Spleen (tissue), 11 donors: ENCODE results near the gene ZNF275. TPM values are rescaled to one million over a fixed set of nuclear protein-coding genes. Genes with fewer than 3 reads are reported as not detected.

Experiments used
- DNase-seq: peaks from one replicate; pipeline ENCODE4 v3.0.0-alpha.2; 2020
- H3K27ac ChIP-seq, 8 donors: fragments of 200-600 bp; sonication (generic) in 7 of 8; 1 replicate in 4 of 8; 2 replicates in 4 of 8; pipeline versions ENCODE4 v1.5.0 to v1.8.0; 2016 to 2021; ENCODE audit warnings: inconsistent platforms in 4 of 8, mild to moderate bottlenecking in 4 of 8, moderate library complexity in 1 of 8
- H3K27me3 ChIP-seq, 7 donors: fragments of 200-600 bp; sonication (generic) in 6 of 7; replicated peaks in 1 of 7; 1 replicate in 4 of 7; 2 replicates in 3 of 7; pipeline versions ENCODE4 v1.5.0 to v1.8.0; 2016 to 2021; ENCODE audit warnings: inconsistent platforms in 3 of 7, mild to moderate bottlenecking in 1 of 7
- H3K36me3 ChIP-seq, 6 donors: fragments of 200-600 bp; sonication (generic) in 5 of 6; 1 replicate in 4 of 6; 2 replicates in 2 of 6; pipeline versions ENCODE4 v1.5.0 to v1.8.0; 2016 to 2021; ENCODE audit warnings: inconsistent platforms in 2 of 6
- H3K4me1 ChIP-seq, 6 donors: fragments of 200-600 bp; sonication (generic) in 5 of 6; 1 replicate in 3 of 6; 2 replicates in 3 of 6; pipeline versions ENCODE4 v1.5.0 to v1.8.0; 2016 to 2021; ENCODE audit warnings: inconsistent platforms in 3 of 6
- H3K4me3 ChIP-seq, 8 donors: fragments of 200-600 bp; sonication (generic) in 7 of 8; 1 replicate in 4 of 8; 2 replicates in 4 of 8; pipeline versions ENCODE4 v1.5.0 to v1.8.0; 2016 to 2021; ENCODE audit warnings: inconsistent platforms in 4 of 8, mild to moderate bottlenecking in 4 of 8, moderate library complexity in 2 of 8
- H3K9me3 ChIP-seq, 8 donors: fragments of 200-600 bp; sonication (generic) in 7 of 8; 1 replicate in 4 of 8; 2 replicates in 4 of 8; pipeline versions ENCODE4 v1.5.0 to v1.8.0; 2016 to 2021; ENCODE audit warnings: inconsistent platforms in 4 of 8
- POLR2A ChIP-seq, 3 donors: fragments of 450-650 bp; IDR thresholded peaks; one replicate each; pipeline ENCODE4 v1.5.1; 2017; ENCODE audit warnings: antibody characterized with exemption in 3 of 3, mild to moderate bottlenecking in 1 of 3
- POLR2AphosphoS5 ChIP-seq, 3 donors: sonication (generic); formaldehyde crosslinking; IDR thresholded peaks; one replicate each; pipeline ENCODE4 v1.5.1; 2017; ENCODE audit warnings: antibody characterized with exemption in 3 of 3
- WGBS, 5 donors: extraction: QIAGEN DNeasy Blood & Tissue Kit in 3 of 5; methylation state at CpG; one replicate each; pipeline versions ENCODE4 v1.1.5 to v1.1.7; 2013 to 2018; 5-methylcytosine and 5-hydroxymethylcytosine counted together
- intact Hi-C: fragments of 100-400 bp; cut with DNase I; formaldehyde crosslinking; loops from one replicate; pipeline ENCODE4 v1.15.0; 2023; ENCODE audit warnings: low total_unique reads
- polyA plus RNA-seq, 3 donors: library from polyadenylated mRNA; stranded (reverse); fragments of 200-250 nt; gene quantifications; one replicate each; pipeline ENCODE4 v1.2.1, GENCODE V29; 2013
- total RNA-seq, 7 donors: library from RNA; depleted of rRNA in 3 of 7; stranded (reverse); fragments of >200 nt in 3 of 7; fragmentation: NEBNext Ultra II Directional in 4 of 7; extraction: Animal tissue kit (Norgen Biotek cat#: 25700) in 4 of 7; gene quantifications; one replicate each; pipeline versions ENCODE4 v1.1.0 to v1.2.1, GENCODE V29; 2016 to 2021
- TF ChIP-seq, protein P1 (sequence below), 11 experiments: fragments of 200-600 bp in 7 of 11; fragments of 450-650 bp in 4 of 11; sonication (generic) in 4 of 11; IDR thresholded peaks in 8 of 11; conservative IDR thresholded peaks in 3 of 11; 1 replicate in 7 of 11; 2 replicates in 4 of 11; pipeline versions ENCODE4 v1.4.0 to v1.8.0; 2016 to 2021; ENCODE audit warnings: antibody characterized with exemption in 11 of 11, inconsistent platforms in 4 of 11, mild to moderate bottlenecking in 1 of 11
- donor health status: healthy with polysubstance abuse.
- donor health status: DM: no; HTN: no; CAD: no; lungs with moderate emphysema.
- donor health status: DM: no; HTN: no; CAD: no.
- donor health status: Bipolar disorder and iron deficiency.
- donor health status: healthy.
- donor health status: DM: no; HTN: no; CAD: no.
- donor health status: DM: yes; HTN: yes; CAD: no.

The ZNF275 gene
- total and polyA plus RNA-seq, 10 donors: 2.9 to 33.8 (median 22.8) TPM

DNA sequence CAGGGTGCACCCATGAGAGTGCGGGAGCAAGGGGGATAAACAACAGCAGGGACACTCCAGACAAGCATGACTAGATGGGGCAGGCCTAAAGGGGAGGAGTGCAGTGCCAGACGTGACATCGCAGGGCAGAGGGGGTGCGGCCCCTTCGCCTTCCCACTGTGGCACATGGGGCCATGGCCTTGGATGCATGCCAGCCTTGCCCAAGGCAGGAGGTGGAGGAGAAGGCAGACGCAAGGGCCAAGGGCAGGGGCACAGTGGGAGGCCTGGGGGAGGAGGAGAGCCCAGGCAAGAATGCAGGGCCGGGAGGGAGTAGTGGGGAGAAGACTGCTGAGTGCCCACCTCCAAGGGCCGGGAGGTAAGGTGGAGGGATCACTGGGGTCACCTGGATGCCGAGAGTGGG is 45.6 kb downstream of the ZNF275 start:
- WGBS, 5 donors: 71 to 83% (median 78%) methylated on average over 9 of the region's 9 CpGs
- Histone ChIP-seq H3K27me3 (peaks cover 0 to 4% (median 0%) of the 10 kb centered on the region in 7 donors), H3K27ac (peak overlapping the region in 3 of 8 donors; percentile 50 to 67 (median 66)), H3K4me1 (no peaks in the 10 kb centered on the region), H3K4me3 (no peak overlapping the region), H3K9me3 (peaks cover 0 to 9% (median 0%) of the 10 kb centered on the region in 8 donors), H3K36me3 (no peaks in the 10 kb centered on the region)
- intact Hi-C loops: no loop called here
- no peak for DNase-seq
- TF ChIP-seq, protein P1, sequence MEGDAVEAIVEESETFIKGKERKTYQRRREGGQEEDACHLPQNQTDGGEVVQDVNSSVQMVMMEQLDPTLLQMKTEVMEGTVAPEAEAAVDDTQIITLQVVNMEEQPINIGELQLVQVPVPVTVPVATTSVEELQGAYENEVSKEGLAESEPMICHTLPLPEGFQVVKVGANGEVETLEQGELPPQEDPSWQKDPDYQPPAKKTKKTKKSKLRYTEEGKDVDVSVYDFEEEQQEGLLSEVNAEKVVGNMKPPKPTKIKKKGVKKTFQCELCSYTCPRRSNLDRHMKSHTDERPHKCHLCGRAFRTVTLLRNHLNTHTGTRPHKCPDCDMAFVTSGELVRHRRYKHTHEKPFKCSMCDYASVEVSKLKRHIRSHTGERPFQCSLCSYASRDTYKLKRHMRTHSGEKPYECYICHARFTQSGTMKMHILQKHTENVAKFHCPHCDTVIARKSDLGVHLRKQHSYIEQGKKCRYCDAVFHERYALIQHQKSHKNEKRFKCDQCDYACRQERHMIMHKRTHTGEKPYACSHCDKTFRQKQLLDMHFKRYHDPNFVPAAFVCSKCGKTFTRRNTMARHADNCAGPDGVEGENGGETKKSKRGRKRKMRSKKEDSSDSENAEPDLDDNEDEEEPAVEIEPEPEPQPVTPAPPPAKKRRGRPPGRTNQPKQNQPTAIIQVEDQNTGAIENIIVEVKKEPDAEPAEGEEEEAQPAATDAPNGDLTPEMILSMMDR (IDR thresholded peaks at IDR 0.05 in 8 of 11, conservative IDR thresholded peaks at IDR 0.05 in 3 of 11): no peak
- TF ChIP-seq POLR2A (IDR thresholded peaks at IDR 0.05) (no peak), POLR2AphosphoS5 (IDR thresholded peaks at IDR 0.05) (no peak)

DNA sequence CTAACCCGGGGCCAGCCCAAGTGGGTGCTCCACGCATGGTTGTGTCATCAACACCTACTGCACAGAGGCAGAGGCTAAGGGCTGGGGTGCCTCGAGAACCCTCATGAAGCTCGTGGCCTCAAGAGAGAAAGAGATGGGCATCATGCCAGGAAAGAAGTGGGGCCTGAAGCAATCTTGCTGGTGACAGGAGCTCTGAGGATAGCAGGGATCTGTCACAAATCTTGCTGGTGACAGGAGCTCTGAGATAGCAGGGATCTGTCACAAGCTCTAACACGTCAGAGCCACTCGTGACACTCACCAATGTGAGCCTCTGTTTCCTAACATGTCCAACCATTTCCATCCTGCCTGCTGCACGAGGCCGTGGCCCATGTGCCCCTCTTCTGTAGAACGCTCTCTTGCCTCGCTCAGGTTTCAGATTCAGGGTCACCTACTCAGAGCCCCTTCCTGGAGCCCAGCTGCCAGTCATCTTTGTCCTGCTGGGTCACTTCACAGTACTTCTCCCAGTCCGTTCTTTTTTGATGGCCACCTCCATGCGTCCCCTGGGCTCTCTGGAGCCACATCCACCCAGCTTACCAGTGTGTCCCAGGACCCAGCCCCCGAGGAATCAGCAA is 46.1 kb downstream of the ZNF275 start:
- Histone ChIP-seq H3K36me3 (no peaks in the 10 kb centered on the region), H3K27ac (peak overlapping the region in 4 of 8 donors; percentile 50 to 67 (median 62))
- 64 to 79% (median 69%) methylated on average over 11 to 13 of the region's 13 CpGs for WGBS, 5 donors

DNA sequence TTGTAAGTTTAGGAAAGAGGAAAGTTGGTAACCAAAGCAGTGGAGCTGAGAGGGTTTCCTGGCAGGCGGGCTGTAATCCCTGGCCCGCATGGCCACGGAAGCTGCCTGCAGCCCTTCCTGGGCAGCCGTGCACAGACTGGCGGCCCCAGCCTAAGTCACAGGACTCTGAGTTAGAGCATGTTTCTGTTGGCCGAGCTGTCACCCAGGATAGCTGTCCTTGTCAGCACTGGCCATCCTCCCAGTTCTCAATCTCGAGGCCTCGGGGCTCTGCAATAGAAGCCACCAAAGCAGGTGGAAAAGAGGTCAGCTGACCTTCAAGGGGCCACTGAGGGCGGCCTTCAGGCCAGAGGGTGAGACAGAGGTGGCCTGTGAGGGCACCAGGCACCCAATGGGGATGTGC is 46.7 kb downstream of the ZNF275 start:
- 57 to 77% (median 73%) methylated on average over 6 to 9 of the region's 9 CpGs for WGBS, 5 donors
- H3K4me3 ChIP-seq: no peak overlapping the region
- intact Hi-C loops: no loop called here
- DNase-seq: no peak
- peaks cover 0 to 1% (median 0%) of the 10 kb centered on the region in 7 donors for H3K27me3 ChIP-seq
- peaks cover 0 to 9% (median 0%) of the 10 kb centered on the region in 8 donors for H3K9me3 ChIP-seq
- TF ChIP-seq, protein P1 (IDR thresholded peaks at IDR 0.05 in 8 of 11, conservative IDR thresholded peaks at IDR 0.05 in 3 of 11): no peak
- peak in 1 of 3 donors; percentile 35 for TF ChIP-seq POLR2AphosphoS5 (IDR thresholded peaks at IDR 0.05)
- H3K4me1 ChIP-seq: no peaks in the 10 kb centered on the region
- no peaks in the 10 kb centered on the region for H3K36me3 ChIP-seq
- peak overlapping the region in 5 of 8 donors; percentile 29 to 67 (median 58) for H3K27ac ChIP-seq

More for the DNA sequence above, 46.1 kb downstream of the ZNF275 start:
- no peak for DNase-seq
- TF ChIP-seq, protein P1 (IDR thresholded peaks at IDR 0.05 in 8 of 11, conservative IDR thresholded peaks at IDR 0.05 in 3 of 11): no peak
- TF ChIP-seq POLR2A (IDR thresholded peaks at IDR 0.05) (no peak), POLR2AphosphoS5 (IDR thresholded peaks at IDR 0.05) (no peak)
- intact Hi-C loops: no loop called here
- Histone ChIP-seq H3K4me3 (no peak overlapping the region), H3K4me1 (no peaks in the 10 kb centered on the region), H3K9me3 (peaks cover 0 to 9% (median 0%) of the 10 kb centered on the region in 8 donors), H3K27me3 (peaks cover 0 to 4% (median 0%) of the 10 kb centered on the region in 7 donors)

DNA sequence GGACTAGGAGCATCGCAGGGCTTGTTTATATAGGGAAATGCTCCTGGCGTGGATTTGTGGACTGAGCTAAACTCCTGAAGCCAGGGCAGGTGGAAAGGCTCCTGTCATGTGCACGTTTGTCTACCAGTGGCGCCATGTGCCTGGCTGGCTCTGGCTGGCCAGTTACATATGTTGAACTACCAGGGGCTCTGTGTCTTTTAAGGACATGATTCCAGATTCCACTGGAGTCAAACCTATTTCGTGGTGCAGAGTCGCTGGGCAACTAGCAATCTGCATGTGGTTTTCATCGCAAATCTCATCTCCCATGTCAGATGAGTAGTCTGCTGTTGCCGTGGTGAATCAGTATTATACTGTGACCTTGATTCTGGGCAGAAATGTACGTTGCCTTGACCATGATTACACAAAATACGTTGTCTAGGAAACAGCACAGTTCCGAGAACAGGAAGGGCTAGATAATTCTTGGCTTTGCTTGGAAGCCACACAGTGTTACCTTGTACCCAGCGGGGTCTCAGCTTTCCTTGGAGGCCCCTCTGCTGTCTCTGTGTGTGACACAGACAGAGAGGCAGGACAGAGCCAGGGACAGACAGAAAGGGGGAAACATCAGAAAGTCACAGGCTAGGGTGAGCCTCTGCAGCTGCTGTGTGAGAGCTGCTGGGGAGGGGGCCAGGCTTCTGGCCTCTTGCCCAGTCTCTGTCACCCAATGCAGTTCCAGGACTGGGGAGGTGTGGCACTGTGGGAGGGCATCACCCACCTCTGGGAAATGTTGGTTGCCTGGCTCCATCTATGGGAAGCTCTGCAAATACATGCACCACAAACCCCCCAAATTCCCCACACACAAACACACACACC is 48.0 kb downstream of the ZNF275 start:
- Histone ChIP-seq H3K4me3 (no peak overlapping the region), H3K27me3 (no peaks in the 10 kb centered on the region), H3K27ac (peak overlapping the region in 5 of 8 donors; percentile 29 to 67 (median 58)), H3K4me1 (no peaks in the 10 kb centered on the region), H3K9me3 (peaks cover 0 to 8% (median 0%) of the 10 kb centered on the region in 8 donors), H3K36me3 (no peaks in the 10 kb centered on the region)
- no peak for DNase-seq
- intact Hi-C loops: no loop called here
- TF ChIP-seq POLR2A (IDR thresholded peaks at IDR 0.05): no peak
- TF ChIP-seq, protein P1 (IDR thresholded peaks at IDR 0.05 in 8 of 11, conservative IDR thresholded peaks at IDR 0.05 in 3 of 11): peak in 1 of 11 experiments; percentile 25
- peak in 2 of 3 donors; percentile 44 to 50 for TF ChIP-seq POLR2AphosphoS5 (IDR thresholded peaks at IDR 0.05)
- 42 to 55% (median 53%) methylated on average over 9 to 12 of the region's 12 CpGs for WGBS, 5 donors
